HG03469 (cell line): ENCODE measurements around the gene RRH.
"Not testable (repeated sequence)": the region's sequence is repeated elsewhere in the genome, so short reads cannot be mapped to it uniquely, and the experiment has no call there.

ENCODE experiments used
- ATAC-seq: cut with Tn5 transposase; IDR thresholded peaks from one replicate; pipeline ENCODE4 v1.9.1; 2021; ENCODE audit warnings: mild to moderate bottlenecking, moderate library complexity, moderate number of reproducible peaks; ENCODE audit not compliant: unreplicated experiment

Gene RRH

GRCh38 chr4:109836985-109837384 lies 9.2 kb downstream of the RRH start:
- no peak for ATAC-seq

GRCh38 chr4:109846395-109847098 lies 18.8 kb downstream of the RRH start:
- no peak for ATAC-seq

- ATAC-seq = no peak
Observed at GRCh38 chr4:109847896-109848442, 20.2 kb downstream of the RRH start, which contains the start of gene LRIT3. Gene LRIT3, plus strand, starts transcription at chr4:109848107. Its CDS starts 95 bp downstream, at chr4:109848202.

- no peak for ATAC-seq
Observed at GRCh38 chr4:109848501-109848900, 20.7 kb downstream of the RRH start.

- ATAC-seq = no peak
Observed at GRCh38 chr4:109850601-109851000, 22.8 kb downstream of the RRH start.

GRCh38 chr4:109859426-109860300 lies 31.9 kb downstream of the RRH start:
- ATAC-seq = not testable (repeated sequence)

GRCh38 chr4:109861271-109861670 lies 33.5 kb downstream of the RRH start:
- no peak for ATAC-seq

GRCh38 chr4:109861916-109862511 lies 34.2 kb downstream of the RRH start:
- no peak for ATAC-seq

GRCh38 chr4:109864134-109864533 lies 36.4 kb downstream of the RRH start:
- ATAC-seq = no peak

GRCh38 chr4:109870061-109870460 lies 42.3 kb downstream of the RRH start:
- ATAC-seq = no peak

GRCh38 chr4:109872065-109872464 lies 44.3 kb downstream of the RRH start:
- ATAC-seq = no peak

- ATAC-seq = no peak
Observed at GRCh38 chr4:109872950-109873656, 45.3 kb downstream of the RRH start.

GRCh38 chr4:109873791-109874514 lies 46.2 kb downstream of the RRH start:
- ATAC-seq = no peak

GRCh38 chr4:109875106-109875505 lies 47.3 kb downstream of the RRH start:
- no peak for ATAC-seq

GRCh38 chr4:109875553-109875952 lies 47.8 kb downstream of the RRH start:
- not testable (repeated sequence) for ATAC-seq

GRCh38 chr4:109876634-109877265 lies 49.0 kb downstream of the RRH start:
- no peak for ATAC-seq

GRCh38 chr4:109877400-109877799 lies 49.6 kb downstream of the RRH start:
- ATAC-seq = peak; percentile 97

GRCh38 chr4:109878355-109878754 lies 50.6 kb downstream of the RRH start:
- ATAC-seq = no peak

- no peak for ATAC-seq
Observed at GRCh38 chr4:109879081-109879480, 51.3 kb downstream of the RRH start.
